ENCODE results near the gene EFCAB8. TPM values are rescaled to one million over a fixed set of nuclear protein-coding genes. Genes with fewer than 3 reads are reported as not detected.

The EFCAB8 gene
- total RNA-seq, 1 donor, result not detected

GRCh38 chr20:32965115-32965514 lies 106.4 kb downstream of the EFCAB8 start:
- no peak for TF ChIP-seq CTCF (IDR thresholded peaks at IDR 0.05; ENCODE audit: insufficient read depth, low read length)

DNA sequence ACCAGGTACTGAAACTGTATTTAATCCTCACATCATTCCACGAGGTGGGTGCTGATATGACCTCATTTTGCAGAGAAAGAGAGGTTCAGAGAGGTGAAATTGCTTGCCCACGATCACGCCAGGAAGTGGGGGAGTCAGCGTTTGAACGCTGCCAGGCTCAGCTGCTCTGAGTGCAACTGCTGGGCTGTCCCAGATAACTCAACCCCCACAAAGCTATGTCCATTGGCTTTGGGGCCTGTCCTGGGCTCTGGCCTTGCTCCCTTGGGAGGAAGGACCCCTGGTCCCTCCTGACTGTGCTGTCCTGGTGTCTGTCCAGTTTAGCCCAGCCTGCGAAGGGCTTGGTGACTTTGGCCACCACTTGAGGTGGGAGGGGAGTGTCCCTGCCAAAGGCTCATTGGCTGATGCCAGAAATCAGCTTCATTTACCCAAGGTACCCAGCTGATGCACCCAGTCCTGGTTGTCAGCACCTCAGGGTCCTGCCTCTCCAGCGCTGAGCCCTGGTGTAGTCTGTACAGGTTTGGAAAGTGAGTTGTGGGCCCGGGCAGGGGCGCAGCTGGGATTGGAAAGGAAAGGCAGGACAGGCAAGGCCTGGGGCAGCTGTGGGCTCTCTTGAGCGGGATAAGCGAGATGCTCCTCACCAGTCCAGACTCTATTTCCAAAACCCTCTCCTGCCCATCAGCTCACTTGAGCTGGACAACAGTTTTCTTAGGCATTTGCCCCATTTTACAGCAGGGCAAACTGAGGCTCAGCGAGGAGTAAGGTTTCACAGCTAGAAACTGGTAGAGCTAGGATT lies 107.1 kb downstream of the EFCAB8 start:
- no peak for TF ChIP-seq CTCF (IDR thresholded peaks at IDR 0.05; ENCODE audit: insufficient read depth, low read length)
- H3K4me3 ChIP-seq (ENCODE audit: low read depth, low read length), result no peak overlapping the region
- no peak for DNase-seq (ENCODE audit: low read depth)

More at GRCh38 chr20:32965115-32965514, 106.4 kb downstream of the EFCAB8 start:
- no peak for DNase-seq (ENCODE audit: low read depth)
- H3K4me3 ChIP-seq (ENCODE audit: low read depth, low read length), result no peak overlapping the region

DNA sequence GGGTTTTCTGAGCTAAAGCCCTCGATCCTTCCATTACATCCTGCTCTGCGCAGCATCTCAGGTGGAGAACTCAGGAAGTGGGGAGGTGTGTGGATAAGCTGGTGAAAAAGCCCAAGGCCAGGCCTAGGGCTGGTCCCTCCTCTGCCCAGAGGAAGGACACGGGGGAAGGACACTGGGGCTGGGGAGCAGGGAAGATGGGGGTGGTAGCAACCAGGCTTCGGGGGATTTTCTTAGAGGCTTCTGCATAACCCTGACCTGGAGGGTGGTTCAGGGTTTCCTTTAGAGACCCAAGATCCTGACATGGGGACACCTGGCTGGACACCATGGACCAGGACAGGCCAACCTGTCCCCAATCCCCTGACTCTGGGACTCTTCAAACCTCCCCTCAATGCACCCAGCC lies 107.7 kb downstream of the EFCAB8 start:
- H3K4me3 ChIP-seq (ENCODE audit: low read depth, low read length), result no peak overlapping the region
- TF ChIP-seq CTCF (IDR thresholded peaks at IDR 0.05; ENCODE audit: insufficient read depth, low read length), result no peak
- no peak for DNase-seq (ENCODE audit: low read depth)

DNA sequence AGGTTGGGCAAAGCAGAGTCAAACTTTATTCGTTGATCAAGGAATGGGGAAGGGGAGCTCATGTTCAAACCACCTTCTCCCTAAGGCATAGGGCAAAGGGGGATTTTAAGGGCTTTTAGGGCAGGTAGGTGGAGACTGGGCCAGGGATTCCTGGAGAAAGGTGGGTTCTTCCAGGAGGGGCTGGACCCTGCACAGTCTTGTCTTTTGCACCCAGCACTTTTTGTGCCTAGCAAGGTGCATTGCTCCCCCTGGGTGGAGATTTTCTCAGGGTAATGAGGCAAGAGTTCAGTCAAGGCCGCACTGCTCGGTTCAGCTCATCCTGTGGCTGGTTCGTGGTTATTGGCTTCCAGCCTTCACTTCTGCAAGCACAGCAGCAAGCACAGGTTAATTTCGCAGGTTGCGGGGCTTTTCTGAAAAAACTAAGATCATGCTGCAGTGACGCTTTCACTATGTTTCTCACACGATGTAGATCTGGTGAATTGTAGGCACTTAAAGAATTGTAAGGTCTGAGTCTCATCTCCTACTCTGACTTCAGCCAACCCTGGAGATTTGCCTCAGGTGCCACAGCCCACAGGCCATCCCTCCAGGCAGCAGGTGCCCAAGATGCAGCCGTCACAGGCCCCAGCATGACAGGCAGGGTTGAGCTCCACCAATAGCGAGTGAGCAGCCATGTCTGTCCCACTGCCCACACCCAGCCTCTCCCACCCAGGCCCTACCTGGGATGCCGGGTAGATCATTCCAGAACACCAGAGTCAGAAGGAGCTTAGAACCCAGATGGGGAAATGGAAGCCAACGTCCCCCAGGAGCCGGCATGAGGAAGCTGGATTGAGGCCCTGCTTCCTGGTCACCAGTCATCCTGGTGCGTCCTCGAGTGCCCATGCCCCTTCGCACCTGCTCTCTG lies 108.4 kb downstream of the EFCAB8 start:
- TF ChIP-seq CTCF (IDR thresholded peaks at IDR 0.05; ENCODE audit: insufficient read depth, low read length), result no peak
- no peak for DNase-seq (ENCODE audit: low read depth)
- no peak overlapping the region for H3K4me3 ChIP-seq (ENCODE audit: low read depth, low read length)

DNA sequence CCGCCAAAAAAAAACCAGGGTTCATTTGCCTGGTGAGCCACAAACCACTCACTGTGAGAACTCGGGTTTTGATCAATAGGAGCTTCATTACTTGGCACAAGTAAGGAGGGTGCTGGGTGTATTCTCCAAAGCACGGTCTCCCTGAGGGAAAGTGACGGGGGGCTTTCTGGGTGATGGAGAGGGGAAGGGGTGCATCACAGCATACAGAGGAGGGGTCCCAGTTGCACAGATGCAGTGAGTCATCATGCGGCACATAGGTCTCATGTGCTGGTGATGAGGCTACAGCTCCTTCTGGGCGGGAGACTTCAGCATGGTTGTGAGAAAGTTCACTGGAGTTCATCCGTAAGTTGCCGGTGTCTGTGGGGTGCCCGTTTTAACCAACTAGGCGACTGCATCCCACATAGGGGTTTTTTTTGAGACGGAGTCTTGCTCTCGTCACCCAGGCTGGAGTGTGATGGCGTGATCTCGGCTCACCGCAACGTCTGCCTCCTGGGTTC lies 109.3 kb downstream of the EFCAB8 start:
- H3K4me3 ChIP-seq (ENCODE audit: low read depth, low read length), result no peak overlapping the region
- no peak for DNase-seq (ENCODE audit: low read depth)
- TF ChIP-seq CTCF (IDR thresholded peaks at IDR 0.05; ENCODE audit: insufficient read depth, low read length), result no peak

DNA sequence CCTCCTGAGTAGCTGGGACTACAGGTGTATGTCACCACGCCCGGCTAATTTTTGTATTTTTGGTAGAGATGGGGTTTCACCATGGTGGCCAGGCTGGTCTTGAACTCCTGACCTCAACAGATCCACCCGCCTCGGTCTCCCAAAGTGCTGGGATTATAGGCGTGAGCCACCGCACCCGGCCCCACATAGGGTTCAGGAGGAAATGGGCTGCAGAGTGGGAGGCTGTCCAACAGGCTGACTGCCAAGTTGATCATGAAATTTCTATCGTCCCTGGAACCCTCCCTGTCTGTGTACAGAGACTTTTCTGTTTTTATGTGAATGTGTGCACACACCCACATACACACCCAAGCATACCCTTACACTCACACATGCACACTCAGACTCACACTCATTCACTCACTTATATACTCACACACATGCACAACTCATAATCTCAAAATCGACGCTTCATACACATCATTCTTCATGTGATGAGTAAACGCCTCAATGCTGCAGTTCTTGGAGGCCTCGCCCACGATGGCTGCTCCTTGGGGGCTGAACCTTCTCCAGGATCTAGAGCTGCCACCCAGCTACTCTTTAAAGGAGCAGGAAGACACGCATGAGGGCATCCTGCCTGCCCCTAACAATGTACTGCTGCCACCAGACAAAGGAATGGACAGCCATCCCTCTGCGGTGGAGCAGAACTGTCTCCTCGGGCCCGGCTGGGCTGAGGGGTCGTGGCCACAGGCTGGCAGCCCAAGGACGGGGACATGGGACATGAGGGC lies 109.9 kb downstream of the EFCAB8 start:
- H3K4me3 ChIP-seq (ENCODE audit: low read depth, low read length), result no peak overlapping the region
- DNase-seq (ENCODE audit: low read depth), result no peak
- TF ChIP-seq CTCF (IDR thresholded peaks at IDR 0.05; ENCODE audit: insufficient read depth, low read length), result no peak
